ENCODE measurements around the gene AIFM2. TPM values are rescaled to one million over a fixed set of nuclear protein-coding genes. Genes with fewer than 3 reads are reported as not detected.
"Not testable (repeated sequence)": the region's sequence is repeated elsewhere in the genome, so short reads cannot be mapped to it uniquely, and the experiment has no call there.

The AIFM2 gene
- total RNA-seq, 4 donors from 2014 or later, result 13.3 to 34.2 (median 19.4) TPM

GRCh38 chr10:70087616-70088307, 44.9 kb downstream of the AIFM2 start:
- peaks cover 0 to 7% (median 0%) of the 10 kb centered on the region in 3 donors for H3K36me3 ChIP-seq
- no peaks in the 10 kb centered on the region for H3K9me3 ChIP-seq
- no peaks in the 10 kb centered on the region for H3K27me3 ChIP-seq
- no peak for DNase-seq (ENCODE audit: low spot score in 2 of 2)
- no peaks in the 10 kb centered on the region for H3K4me1 ChIP-seq
- 89 to 94% methylated on average over 15 of the region's 15 CpGs for WGBS, 2 donors
- no peak overlapping the region for H3K4me3 ChIP-seq
- TF ChIP-seq CTCF (IDR thresholded peaks at IDR 0.05) (no peak), POLR2A (IDR thresholded peaks at IDR 0.05) (no peak), EP300 (IDR thresholded peaks at IDR 0.05) (no peak)
- H3K27ac ChIP-seq, result no peak overlapping the region

- no peak for DNase-seq (ENCODE audit: low spot score in 2 of 2)
- Histone ChIP-seq H3K4me3 (no peak overlapping the region), H3K36me3 (no peaks in the 10 kb centered on the region), H3K27me3 (no peaks in the 10 kb centered on the region), H3K4me1 (no peaks in the 10 kb centered on the region), H3K9me3 (no peaks in the 10 kb centered on the region), H3K27ac (no peak overlapping the region)
- 91 to 92% methylated on average over 3 of the region's 3 CpGs for WGBS, 2 donors
- TF ChIP-seq CTCF (IDR thresholded peaks at IDR 0.05) (no peak), EP300 (IDR thresholded peaks at IDR 0.05) (no peak), POLR2A (IDR thresholded peaks at IDR 0.05) (no peak)
Observed at GRCh38 chr10:70085975-70086613, 46.5 kb downstream of the AIFM2 start.

- Histone ChIP-seq H3K9me3 (no peaks in the 10 kb centered on the region), H3K4me3 (no peak overlapping the region), H3K27ac (no peak overlapping the region), H3K27me3 (no peaks in the 10 kb centered on the region), H3K36me3 (no peaks in the 10 kb centered on the region), H3K4me1 (no peaks in the 10 kb centered on the region)
- TF ChIP-seq EP300 (IDR thresholded peaks at IDR 0.05), result no peak
- no peak for DNase-seq (ENCODE audit: low spot score in 2 of 2)
- 84 to 87% methylated on average over 6 of the region's 6 CpGs for WGBS, 2 donors
Observed at GRCh38 chr10:70084189-70084588, 48.4 kb downstream of the AIFM2 start.

- 93 to 94% methylated on average over 2 of the region's 2 CpGs for WGBS, 2 donors
- not testable (repeated sequence) for H3K27ac ChIP-seq; DNase-seq (ENCODE audit: low spot score in 2 of 2)
Observed at GRCh38 chr10:70080789-70081188, 51.8 kb downstream of the AIFM2 start.

GRCh38 chr10:70078937-70079336, 53.7 kb downstream of the AIFM2 start:
- TF ChIP-seq POLR2A (IDR thresholded peaks at IDR 0.05) (no peak), CTCF (IDR thresholded peaks at IDR 0.05) (no peak), EP300 (IDR thresholded peaks at IDR 0.05) (no peak)
- Histone ChIP-seq H3K9me3 (no peaks in the 10 kb centered on the region), H3K27me3 (no peaks in the 10 kb centered on the region), H3K27ac (no peak overlapping the region), H3K4me1 (no peaks in the 10 kb centered on the region), H3K4me3 (no peak overlapping the region), H3K36me3 (peaks cover 0 to 8% (median 0%) of the 10 kb centered on the region in 3 donors)
- DNase-seq (ENCODE audit: low spot score in 2 of 2), result no peak
- 88 to 93% methylated on average over 7 of the region's 7 CpGs for WGBS, 2 donors

More at GRCh38 chr10:70080789-70081188, 51.8 kb downstream of the AIFM2 start:
- H3K4me1 ChIP-seq, H3K36me3 ChIP-seq, H3K9me3 ChIP-seq, H3K4me3 ChIP-seq, H3K27me3 ChIP-seq: not testable (repeated sequence)

- H3K4me1 ChIP-seq, result no peaks in the 10 kb centered on the region
- peaks cover 0 to 8% (median 0%) of the 10 kb centered on the region in 3 donors for H3K36me3 ChIP-seq
- no peak for DNase-seq (ENCODE audit: low spot score in 2 of 2)
- TF ChIP-seq EP300 (IDR thresholded peaks at IDR 0.05), result no peak
- no peak for TF ChIP-seq POLR2A (IDR thresholded peaks at IDR 0.05)
- no peak for TF ChIP-seq CTCF (IDR thresholded peaks at IDR 0.05)
- H3K27me3 ChIP-seq, result no peaks in the 10 kb centered on the region
- H3K4me3 ChIP-seq, result no peak overlapping the region
- WGBS, 2 donors, result 95 to 98% methylated on average over 5 of the region's 5 CpGs
- no peaks in the 10 kb centered on the region for H3K9me3 ChIP-seq
- no peak overlapping the region for H3K27ac ChIP-seq
Observed at GRCh38 chr10:70078329-70078728, 54.3 kb downstream of the AIFM2 start.
